ENCODE data around the gene TMEM108. TPM values are rescaled to one million over a fixed set of nuclear protein-coding genes. Genes with fewer than 3 reads are reported as not detected.

Gene TMEM108
- total RNA-seq, 2 donors from 2014 or later: 1.6 TPM; not detected in 1

DNA sequence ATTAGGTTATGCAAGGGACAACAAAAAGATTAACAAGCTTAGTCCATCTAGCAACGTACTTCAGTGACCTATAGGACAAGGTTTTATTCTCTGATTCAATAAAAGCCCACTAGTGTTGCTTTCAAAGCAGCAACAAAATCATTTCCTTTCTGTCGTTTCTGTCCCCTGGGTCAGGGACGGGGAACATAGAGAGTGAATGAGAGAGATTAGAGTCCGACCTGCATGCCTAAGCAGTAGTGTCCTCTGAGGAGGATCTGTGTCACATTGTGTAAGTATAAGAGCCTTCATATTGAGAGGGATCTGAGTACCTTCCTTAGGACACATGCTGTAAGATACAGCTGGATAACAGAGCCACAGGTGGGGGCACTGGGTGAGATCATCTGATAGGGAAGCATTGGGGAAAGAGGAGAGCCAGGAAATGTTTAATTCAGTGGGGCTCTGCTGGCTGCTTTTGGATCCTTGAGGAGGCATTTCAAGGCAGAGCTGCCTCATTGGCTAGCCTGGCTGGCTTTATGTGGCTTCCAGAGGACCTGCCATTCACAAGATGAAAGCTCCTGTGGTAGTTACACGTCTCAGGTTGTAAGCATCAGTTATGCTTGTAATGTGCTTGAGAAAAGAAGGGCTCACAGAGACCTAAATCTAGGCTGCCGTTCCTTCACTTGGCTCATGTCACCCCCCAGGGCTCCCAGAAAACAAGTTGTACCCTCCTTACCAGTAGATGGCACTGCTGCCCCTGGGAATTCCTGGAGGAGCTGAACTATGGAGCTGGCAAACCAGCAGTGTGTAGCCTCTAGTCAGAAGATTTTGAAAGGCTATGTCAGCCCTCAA is 2.7 kb downstream of the TMEM108 start:
- Histone ChIP-seq H3K4me3 (no peak overlapping the region), H3K27ac (no peak overlapping the region), H3K9me3 (no peaks in the 10 kb centered on the region), H3K36me3 (replicated peaks in 1 of 2; ENCODE audit: insufficient read depth in 1 of 2, low read depth in 2 of 2) (no peaks in the 10 kb centered on the region), H3K27me3 (no peaks in the 10 kb centered on the region), H3K4me1 (peaks cover 18% of the 10 kb centered on the region)
- DNase-seq: peak; percentile 73 to 77 (median 75)
- WGBS, 2 donors: 9 to 15% methylated on average over 6 of the region's 6 CpGs
- peak; percentile 74 for ATAC-seq
- no peak for TF ChIP-seq POLR2A (IDR thresholded peaks at IDR 0.05)
- TF ChIP-seq, protein P1, sequence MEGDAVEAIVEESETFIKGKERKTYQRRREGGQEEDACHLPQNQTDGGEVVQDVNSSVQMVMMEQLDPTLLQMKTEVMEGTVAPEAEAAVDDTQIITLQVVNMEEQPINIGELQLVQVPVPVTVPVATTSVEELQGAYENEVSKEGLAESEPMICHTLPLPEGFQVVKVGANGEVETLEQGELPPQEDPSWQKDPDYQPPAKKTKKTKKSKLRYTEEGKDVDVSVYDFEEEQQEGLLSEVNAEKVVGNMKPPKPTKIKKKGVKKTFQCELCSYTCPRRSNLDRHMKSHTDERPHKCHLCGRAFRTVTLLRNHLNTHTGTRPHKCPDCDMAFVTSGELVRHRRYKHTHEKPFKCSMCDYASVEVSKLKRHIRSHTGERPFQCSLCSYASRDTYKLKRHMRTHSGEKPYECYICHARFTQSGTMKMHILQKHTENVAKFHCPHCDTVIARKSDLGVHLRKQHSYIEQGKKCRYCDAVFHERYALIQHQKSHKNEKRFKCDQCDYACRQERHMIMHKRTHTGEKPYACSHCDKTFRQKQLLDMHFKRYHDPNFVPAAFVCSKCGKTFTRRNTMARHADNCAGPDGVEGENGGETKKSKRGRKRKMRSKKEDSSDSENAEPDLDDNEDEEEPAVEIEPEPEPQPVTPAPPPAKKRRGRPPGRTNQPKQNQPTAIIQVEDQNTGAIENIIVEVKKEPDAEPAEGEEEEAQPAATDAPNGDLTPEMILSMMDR (IDR thresholded peaks at IDR 0.05): peak; percentile 64 to 80 (median 74)
- intact Hi-C loops (cut with DNase I): no loop called here

DNA sequence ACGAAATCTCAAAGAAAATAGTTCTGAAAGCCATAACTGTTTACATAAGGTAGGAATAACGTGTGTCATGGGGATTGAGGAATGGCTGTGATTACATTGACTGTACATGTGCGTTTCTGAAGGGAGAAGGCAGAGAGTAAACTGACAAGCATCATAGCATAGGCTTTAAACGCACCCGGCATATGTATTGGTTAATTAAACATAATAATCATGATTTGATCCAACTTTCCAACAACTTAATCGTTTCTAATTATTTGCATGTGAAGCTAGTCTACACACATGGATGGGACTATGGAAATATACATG is 3.3 kb downstream of the TMEM108 start:
- intact Hi-C loops (cut with DNase I): no loop called here
- H3K4me3 ChIP-seq: no peak overlapping the region
- H3K27me3 ChIP-seq: no peaks in the 10 kb centered on the region
- TF ChIP-seq, protein P1 (IDR thresholded peaks at IDR 0.05): peak in 1 of 7 experiments; percentile 4
- TF ChIP-seq POLR2A (IDR thresholded peaks at IDR 0.05): no peak
- no peak overlapping the region for H3K27ac ChIP-seq
- no peak for DNase-seq
- H3K36me3 ChIP-seq (replicated peaks in 1 of 2; ENCODE audit: insufficient read depth in 1 of 2, low read depth in 2 of 2): no peaks in the 10 kb centered on the region
- H3K9me3 ChIP-seq: no peaks in the 10 kb centered on the region
- no peak for ATAC-seq
- WGBS, 2 donors: 15 to 17% methylated on average over 6 of the region's 6 CpGs
- peaks cover 18% of the 10 kb centered on the region for H3K4me1 ChIP-seq

DNA sequence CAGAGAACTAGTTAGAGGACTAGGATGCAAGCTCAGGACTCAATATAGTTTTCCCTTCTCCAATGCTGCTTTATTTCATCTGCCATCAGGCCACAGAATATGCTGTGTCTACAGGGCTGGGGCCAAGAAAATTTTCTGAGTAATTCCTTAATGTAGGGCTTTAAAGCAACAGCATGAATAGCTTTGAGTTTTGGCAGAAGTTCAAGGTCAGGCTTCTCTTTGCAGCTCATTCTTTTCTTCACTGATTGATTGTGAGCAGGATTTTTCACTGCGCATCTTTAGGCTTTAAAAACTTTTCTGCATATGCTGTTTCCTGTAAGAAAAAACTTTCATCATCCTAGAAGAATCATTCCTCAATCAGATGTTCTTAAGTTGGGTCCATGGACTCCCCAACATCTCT is 4.6 kb downstream of the TMEM108 start:
- Histone ChIP-seq H3K9me3 (no peaks in the 10 kb centered on the region), H3K27me3 (no peaks in the 10 kb centered on the region), H3K36me3 (replicated peaks in 1 of 2; ENCODE audit: insufficient read depth in 1 of 2, low read depth in 2 of 2) (no peaks in the 10 kb centered on the region), H3K4me1 (peaks cover 14% of the 10 kb centered on the region), H3K27ac (no peak overlapping the region), H3K4me3 (no peak overlapping the region)
- TF ChIP-seq, protein P1 (IDR thresholded peaks at IDR 0.05): no peak
- no peak for TF ChIP-seq POLR2A (IDR thresholded peaks at IDR 0.05)
- WGBS, 2 donors: 11 to 33% methylated on average over 1 of the region's 1 CpG
- no peak for ATAC-seq
- DNase-seq: no peak
- intact Hi-C loops (cut with DNase I): no loop called here

DNA sequence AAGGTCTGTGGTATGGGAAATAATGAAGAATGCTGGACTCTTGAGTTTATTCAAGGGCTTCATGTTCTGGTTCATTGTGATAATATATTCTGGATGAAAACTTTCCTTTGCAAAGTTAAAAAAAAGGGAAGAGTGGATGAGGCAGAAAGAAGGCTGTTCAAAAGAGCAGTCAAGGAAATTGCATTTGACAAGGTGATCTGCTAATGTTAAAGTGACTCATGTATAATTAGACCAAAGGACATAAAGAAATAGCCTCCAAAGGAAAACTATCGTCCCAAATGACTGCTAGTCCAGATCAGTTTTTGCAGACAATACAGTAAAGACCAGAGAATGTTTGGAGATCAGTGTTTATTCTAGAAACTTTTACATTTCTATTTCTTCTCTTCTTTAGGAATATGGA is 9.8 kb downstream of the TMEM108 start:
- no peaks in the 10 kb centered on the region for H3K27me3 ChIP-seq
- no peak for ATAC-seq

More for the DNA sequence above, 9.8 kb downstream of the TMEM108 start:
- no peak for DNase-seq
- 67 to 68% methylated on average over 1 of the region's 1 CpG for WGBS, 2 donors
- Histone ChIP-seq H3K27ac (no peak overlapping the region), H3K4me1 (no peaks in the 10 kb centered on the region), H3K4me3 (no peak overlapping the region), H3K9me3 (no peaks in the 10 kb centered on the region), H3K36me3 (replicated peaks in 1 of 2; ENCODE audit: insufficient read depth in 1 of 2, low read depth in 2 of 2) (no peaks in the 10 kb centered on the region)
- intact Hi-C loops (cut with DNase I): no loop called here
- TF ChIP-seq, protein P1 (IDR thresholded peaks at IDR 0.05): no peak
- no peak for TF ChIP-seq POLR2A (IDR thresholded peaks at IDR 0.05)

Measured in body of pancreas (tissue), 4 donors.